NOMO-1 treated with dmso at 0.1 percent for 144 hours (cell line): ENCODE measurements around the gene EFEMP1.

ENCODE experiments used
- DNase-seq: peaks from one replicate; lab custom pipeline; 2025; ENCODE audit not compliant: unreplicated experiment; lab: John Stamatoyannopoulos, UW

EFEMP1 gene

GRCh38 chr2:55899881-55900280, 23.7 kb downstream of the EFEMP1 start:
- peak; percentile 15 for DNase-seq

- DNase-seq, result no peak
Observed at GRCh38 chr2:55898386-55899040, 25.1 kb downstream of the EFEMP1 start.

GRCh38 chr2:55896633-55897032, 26.9 kb downstream of the EFEMP1 start:
- DNase-seq, result no peak

DNA sequence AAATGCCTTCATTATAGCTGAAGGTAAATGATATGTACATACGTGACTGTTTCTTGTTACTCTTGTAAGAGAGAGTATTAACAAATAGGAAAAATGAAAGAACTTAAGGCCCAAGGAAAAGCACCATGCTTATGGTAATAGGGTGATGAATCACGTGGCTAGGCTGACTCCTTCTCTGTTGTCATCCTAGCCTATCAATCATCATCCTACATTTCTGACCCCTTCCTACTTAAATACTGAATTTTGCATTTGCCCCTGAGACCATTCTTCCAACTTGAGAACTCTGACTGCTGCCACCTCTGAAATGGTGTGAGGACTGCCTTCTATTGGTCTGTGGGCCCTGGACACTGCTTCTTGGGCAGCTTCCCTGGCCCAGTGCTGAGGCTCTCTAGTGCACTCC, 28.9 kb downstream of the EFEMP1 start:
- no peak for DNase-seq

- no peak for DNase-seq
Observed at GRCh38 chr2:55891671-55892094, 31.9 kb downstream of the EFEMP1 start.

DNA sequence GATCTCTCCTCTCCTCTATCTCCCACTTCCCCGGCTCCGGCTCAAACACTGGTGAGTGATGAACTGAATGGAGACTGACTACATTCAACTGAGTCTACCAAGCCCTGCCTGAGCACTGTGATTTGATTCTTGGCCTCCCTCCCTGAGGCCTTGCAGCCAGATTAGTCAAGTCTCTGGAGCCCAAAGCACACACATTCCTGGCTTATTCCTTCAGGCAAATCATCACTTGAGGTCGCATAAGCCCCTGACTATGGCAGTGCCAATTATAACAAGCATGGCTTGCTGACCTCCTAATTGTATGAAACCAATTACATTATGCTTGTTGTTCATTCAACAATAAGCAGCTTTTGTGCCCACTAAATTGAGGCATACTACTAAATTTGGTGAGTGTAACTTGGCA, 34.6 kb downstream of the EFEMP1 start:
- no peak for DNase-seq

DNA sequence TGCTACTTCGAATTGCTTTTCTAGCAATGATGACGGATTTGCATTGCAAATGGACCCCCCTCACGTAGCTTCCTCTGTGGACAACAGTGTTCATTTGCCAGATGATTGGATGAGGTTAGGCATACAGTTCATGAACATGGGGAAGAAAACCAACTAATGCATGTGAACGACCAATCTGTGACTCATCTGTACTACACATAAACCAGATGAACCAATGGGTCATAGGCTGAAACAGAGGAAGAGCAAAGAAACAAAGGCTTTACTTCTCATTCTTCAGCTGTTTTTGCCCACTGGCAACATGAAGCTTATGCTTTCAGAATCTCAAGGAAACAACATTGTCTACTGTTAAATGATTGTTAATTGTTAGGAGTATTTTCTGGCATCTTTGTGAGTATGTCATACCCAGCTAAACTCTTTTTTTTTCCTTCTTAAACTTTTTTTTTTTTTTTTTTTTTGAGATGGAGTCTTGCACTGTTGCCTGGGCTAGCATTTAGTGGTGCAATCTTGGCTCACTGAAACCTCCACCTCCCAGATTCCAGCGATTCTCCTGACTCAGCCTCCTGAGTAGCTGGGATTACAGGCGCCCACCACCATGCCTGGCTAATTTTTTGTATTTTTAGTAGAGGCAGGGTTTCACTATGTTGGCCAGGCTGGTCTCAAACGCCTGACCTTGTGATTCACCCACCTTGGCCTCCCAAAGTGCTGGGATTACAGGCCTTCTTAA, 35.5 kb downstream of the EFEMP1 start:
- DNase-seq, result no peak

DNA sequence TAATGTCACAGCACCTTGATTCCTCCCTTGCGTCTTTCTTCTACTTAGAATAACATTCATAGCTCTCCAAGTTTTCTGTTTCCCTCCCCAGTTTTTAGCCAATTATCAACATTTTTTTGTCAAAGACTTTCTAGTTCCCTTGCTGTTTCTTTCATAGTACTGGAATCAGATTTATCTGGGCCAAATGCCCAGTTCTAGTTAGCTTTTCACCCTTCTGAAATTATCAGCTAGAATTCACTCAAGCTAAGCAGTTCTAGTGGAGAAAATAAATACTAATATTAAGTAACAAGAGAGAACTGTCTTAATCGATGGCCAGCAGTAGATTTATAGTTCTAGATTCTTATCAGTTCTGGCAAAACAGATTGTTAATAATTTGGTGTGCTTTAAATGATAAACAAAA, 36.2 kb downstream of the EFEMP1 start:
- DNase-seq, result no peak

GRCh38 chr2:55885944-55886281, 37.7 kb downstream of the EFEMP1 start:
- no peak for DNase-seq

DNA sequence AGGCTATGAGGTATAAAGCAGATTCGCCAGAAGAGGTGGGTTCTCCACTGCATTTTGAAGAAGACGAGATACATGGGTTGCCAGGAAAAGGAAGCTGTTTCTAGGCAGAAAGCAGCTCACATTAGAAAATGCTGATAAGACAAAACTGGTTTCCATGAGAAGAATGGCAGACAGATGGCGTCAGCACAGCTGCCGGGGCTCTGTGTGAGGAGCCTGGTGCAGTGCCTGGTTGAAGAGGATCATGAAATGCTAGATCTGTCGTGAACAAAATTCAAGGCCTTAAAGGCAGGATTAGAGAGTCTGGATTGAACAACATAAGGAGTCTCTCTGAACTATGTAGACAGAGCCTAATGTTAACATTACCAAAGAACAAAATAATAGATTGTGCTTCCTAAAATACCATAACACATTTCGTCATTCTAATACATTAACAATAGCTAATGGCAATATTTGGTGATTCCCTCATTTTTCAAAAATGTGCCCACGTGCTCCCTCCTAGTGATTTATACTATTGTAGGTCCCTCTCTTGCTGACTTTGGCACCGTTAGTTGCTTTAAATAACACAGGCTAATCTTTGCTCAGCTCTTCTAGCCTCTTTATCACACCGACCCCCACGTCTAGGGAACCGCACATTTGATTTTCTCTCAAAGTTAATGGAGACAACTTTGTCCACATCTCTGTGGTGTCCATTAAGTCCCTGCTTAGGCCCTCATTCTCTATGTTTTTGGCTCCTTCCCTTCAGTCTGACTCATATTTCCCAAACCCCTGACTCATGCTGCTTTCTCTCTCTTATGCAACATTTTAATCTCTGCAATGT, 38.2 kb downstream of the EFEMP1 start:
- peak; percentile 60 for DNase-seq

GRCh38 chr2:55883829-55884228, 39.8 kb downstream of the EFEMP1 start:
- DNase-seq, result no peak

DNA sequence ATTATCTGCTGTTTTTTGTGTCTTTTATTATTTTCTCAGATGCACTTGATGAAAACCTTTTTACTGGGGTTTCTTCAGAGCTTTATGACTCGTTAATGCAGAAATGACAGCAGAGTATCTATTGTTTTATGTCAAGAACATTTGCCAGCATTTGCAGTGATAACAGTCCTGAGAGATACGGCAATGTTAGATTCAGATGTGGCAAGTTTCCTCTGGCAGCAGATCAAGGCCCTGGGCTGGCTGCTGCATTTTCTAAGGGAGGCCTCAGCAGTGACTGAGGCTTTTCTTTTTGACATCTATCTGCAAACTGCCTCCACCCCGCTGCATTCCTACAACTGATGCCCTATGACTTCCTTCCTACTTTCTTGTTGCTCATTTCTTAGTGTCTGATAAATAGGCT, 40.2 kb downstream of the EFEMP1 start:
- no peak for DNase-seq

GRCh38 chr2:55882954-55883353, 40.6 kb downstream of the EFEMP1 start:
- DNase-seq, result no peak

- no peak for DNase-seq
Observed at GRCh38 chr2:55880416-55881143, 43.0 kb downstream of the EFEMP1 start.

GRCh38 chr2:55879976-55880375, 43.6 kb downstream of the EFEMP1 start:
- DNase-seq, result peak; percentile 41

GRCh38 chr2:55877087-55877436, 46.5 kb downstream of the EFEMP1 start:
- no peak for DNase-seq

DNA sequence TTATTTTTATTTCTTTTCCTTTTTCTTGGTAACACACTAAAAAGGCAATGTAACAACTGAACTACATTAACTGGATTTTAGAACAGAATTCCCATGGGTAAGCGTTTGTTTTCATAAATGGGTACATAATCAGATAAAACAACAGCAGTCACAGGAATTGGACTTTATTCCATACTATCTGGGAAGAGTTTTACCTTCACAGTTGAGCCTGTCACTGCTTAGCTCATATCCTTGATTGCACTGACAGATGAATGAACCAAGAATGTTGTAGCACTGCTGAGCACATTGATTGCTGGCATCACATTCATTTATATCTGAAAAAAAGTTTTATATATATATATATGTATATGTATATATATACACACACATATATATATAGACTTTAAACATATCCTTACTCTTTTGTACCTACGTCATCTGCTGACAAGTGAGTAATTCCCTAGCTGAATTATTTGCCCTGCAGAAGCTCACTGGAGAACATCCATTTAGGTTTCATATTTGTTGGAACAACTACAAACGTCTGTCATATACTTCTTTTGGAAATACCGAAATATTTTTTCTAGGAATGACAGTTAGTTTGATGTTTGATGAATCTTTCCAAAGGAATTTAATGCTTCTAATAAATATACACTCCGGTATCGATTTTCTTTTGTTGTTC, 47.0 kb downstream of the EFEMP1 start:
- no peak for DNase-seq

- no peak for DNase-seq
Observed at GRCh38 chr2:55875434-55876135, 48.0 kb downstream of the EFEMP1 start.

DNA sequence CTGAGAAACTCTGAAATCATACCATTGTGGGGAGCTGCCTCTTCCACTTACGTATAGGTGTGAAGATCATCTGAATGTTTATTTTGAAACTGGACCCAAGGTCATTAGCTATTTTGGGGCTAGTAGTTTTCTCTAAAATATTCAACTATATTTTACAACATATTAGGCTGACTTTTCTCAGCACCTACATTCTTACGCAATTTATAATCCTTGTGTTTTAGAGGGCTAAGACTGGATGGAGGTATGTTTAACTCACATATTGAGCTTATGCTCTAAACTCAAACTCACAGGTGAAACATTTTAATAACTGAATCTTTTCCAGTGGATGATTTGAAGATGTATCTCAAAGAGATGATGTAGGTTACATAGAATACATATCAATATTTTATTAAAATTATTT, 49.2 kb downstream of the EFEMP1 start:
- DNase-seq, result no peak

- peak; percentile 76 for DNase-seq
Observed at GRCh38 chr2:55871637-55872036, 51.9 kb downstream of the EFEMP1 start.
